Immature natural killer cell (primary cell): ENCODE results near the gene CXCL5. TPM values are rescaled to one million over a fixed set of nuclear protein-coding genes. Genes with fewer than 3 reads are reported as not detected.
"Not testable (repeated sequence)": the region's sequence is repeated elsewhere in the genome, so short reads cannot be mapped to it uniquely, and the experiment has no call there.

Source experiments
- DNase-seq, 3 donors: peaks; one replicate each; pipeline ENCODE4 v3.0.0; 2022; ENCODE audit warnings: mixed read lengths in 1 of 3
- H3K27ac Mint-ChIP-seq, 6 donors: one replicate each; pipeline ENCODE4 v1.8.0; 2020; ENCODE audit warnings: mixed read lengths in 6 of 6, mild to moderate bottlenecking in 5 of 6, inconsistent platforms in 4 of 6, moderate library complexity in 3 of 6
- H3K27me3 Mint-ChIP-seq, 3 donors: one replicate each; pipeline ENCODE4 v1.8.0; 2020 to 2021; ENCODE audit warnings: low read depth in 3 of 3, mild to moderate bottlenecking in 3 of 3, mixed read lengths in 3 of 3, moderate library complexity in 3 of 3, inconsistent platforms in 1 of 3
- H3K36me3 Mint-ChIP-seq, 3 donors: one replicate each; pipeline ENCODE4 v1.8.0; 2020; ENCODE audit warnings: mixed read lengths in 3 of 3, inconsistent platforms in 2 of 3, mild to moderate bottlenecking in 2 of 3
- H3K4me1 Mint-ChIP-seq, 2 donors: one replicate each; pipeline ENCODE4 v1.8.0; 2020; ENCODE audit warnings: inconsistent platforms in 2 of 2, mild to moderate bottlenecking in 2 of 2, mixed read lengths in 2 of 2, moderate library complexity in 1 of 2
- H3K4me3 Mint-ChIP-seq, 5 donors: one replicate each; pipeline ENCODE4 v1.8.0; 2020; ENCODE audit warnings: mild to moderate bottlenecking in 5 of 5, mixed read lengths in 5 of 5, inconsistent platforms in 3 of 5, moderate library complexity in 3 of 5
- H3K9me3 Mint-ChIP-seq, 6 donors: one replicate each; pipeline ENCODE4 v1.8.0; 2020; ENCODE audit warnings: mild to moderate bottlenecking in 6 of 6, mixed read lengths in 6 of 6, inconsistent platforms in 4 of 6, moderate library complexity in 3 of 6
- polyA plus RNA-seq, 3 donors: library from polyadenylated mRNA; unstranded; fragments of 300-500 nt; fragmentation: Illumina TruSeq; gene quantifications; one replicate each; pipeline ENCODE4 v1.2.3, GENCODE V29; 2021

Gene CXCL5
- polyA plus RNA-seq, 3 donors from 2014 or later: 0.41 to 0.76 TPM; not detected in 1

GRCh38 chr4:74006009-74006476 lies 7.6 kb upstream of the CXCL5 start:
- Mint-ChIP-seq H3K36me3 (no peaks in the 10 kb centered on the region), H3K9me3 (peaks cover 0 to 6% (median 1%) of the 10 kb centered on the region in 6 donors), H3K4me1 (no peaks in the 10 kb centered on the region), H3K27me3 (peaks cover 0 to 3% (median 0%) of the 10 kb centered on the region in 3 donors), H3K4me3 (no peak overlapping the region), H3K27ac (no peak overlapping the region)
- DNase-seq: no peak

- no peaks in the 10 kb centered on the region for H3K36me3 Mint-ChIP-seq
Observed at GRCh38 chr4:74005528-74005927, 7.1 kb upstream of the CXCL5 start.

GRCh38 chr4:74004668-74005067 lies 6.2 kb upstream of the CXCL5 start:
- no peak for DNase-seq
- peaks cover 0 to 5% (median 0%) of the 10 kb centered on the region in 3 donors for H3K27me3 Mint-ChIP-seq
- H3K4me1 Mint-ChIP-seq: no peaks in the 10 kb centered on the region
- H3K9me3 Mint-ChIP-seq: peaks cover 0 to 4% (median 0%) of the 10 kb centered on the region in 6 donors
- H3K36me3 Mint-ChIP-seq: no peaks in the 10 kb centered on the region
- no peak overlapping the region for H3K27ac Mint-ChIP-seq
- no peak overlapping the region for H3K4me3 Mint-ChIP-seq

More at GRCh38 chr4:74005528-74005927, 7.1 kb upstream of the CXCL5 start:
- Mint-ChIP-seq H3K27ac (no peak overlapping the region), H3K4me1 (no peaks in the 10 kb centered on the region), H3K27me3 (peaks cover 0 to 3% (median 0%) of the 10 kb centered on the region in 3 donors), H3K4me3 (no peak overlapping the region), H3K9me3 (peaks cover 0 to 4% (median under 1%) of the 10 kb centered on the region in 6 donors)
- no peak for DNase-seq

GRCh38 chr4:74000301-74000700 lies 1.8 kb upstream of the CXCL5 start:
- DNase-seq: no peak
- H3K27ac Mint-ChIP-seq: no peak overlapping the region
- H3K4me3 Mint-ChIP-seq: no peak overlapping the region
- H3K9me3 Mint-ChIP-seq: peaks cover 0 to 5% (median 1%) of the 10 kb centered on the region in 6 donors
- H3K4me1 Mint-ChIP-seq: no peaks in the 10 kb centered on the region
- no peaks in the 10 kb centered on the region for H3K36me3 Mint-ChIP-seq
- H3K27me3 Mint-ChIP-seq: peaks cover 0 to 4% (median 3%) of the 10 kb centered on the region in 3 donors

- H3K4me3 Mint-ChIP-seq: no peak overlapping the region
- H3K27ac Mint-ChIP-seq: no peak overlapping the region
- H3K4me1 Mint-ChIP-seq: no peaks in the 10 kb centered on the region
- H3K27me3 Mint-ChIP-seq: peaks cover 0 to 3% (median 2%) of the 10 kb centered on the region in 3 donors
- no peak for DNase-seq
- H3K36me3 Mint-ChIP-seq: no peaks in the 10 kb centered on the region
- H3K9me3 Mint-ChIP-seq: peaks cover 0 to 5% (median under 1%) of the 10 kb centered on the region in 6 donors
Observed at GRCh38 chr4:73992050-73992449, 6.4 kb downstream of the CXCL5 start.

- H3K36me3 Mint-ChIP-seq: no peaks in the 10 kb centered on the region
Observed at GRCh38 chr4:73991742-73992000, 6.8 kb downstream of the CXCL5 start.

GRCh38 chr4:73990988-73991741 lies 7.3 kb downstream of the CXCL5 start:
- H3K4me3 Mint-ChIP-seq: no peak overlapping the region
- no peak for DNase-seq
- H3K36me3 Mint-ChIP-seq: no peaks in the 10 kb centered on the region
- H3K27me3 Mint-ChIP-seq: peaks cover 0 to 3% (median 2%) of the 10 kb centered on the region in 3 donors
- H3K4me1 Mint-ChIP-seq: no peaks in the 10 kb centered on the region
- H3K9me3 Mint-ChIP-seq: peaks cover 0 to 5% (median under 1%) of the 10 kb centered on the region in 6 donors
- no peak overlapping the region for H3K27ac Mint-ChIP-seq

More at GRCh38 chr4:73991742-73992000, 6.8 kb downstream of the CXCL5 start:
- no peak for DNase-seq
- no peaks in the 10 kb centered on the region for H3K4me1 Mint-ChIP-seq
- no peak overlapping the region for H3K4me3 Mint-ChIP-seq
- no peak overlapping the region for H3K27ac Mint-ChIP-seq
- H3K9me3 Mint-ChIP-seq: peaks cover 0 to 5% (median under 1%) of the 10 kb centered on the region in 6 donors
- peaks cover 0 to 3% (median 2%) of the 10 kb centered on the region in 3 donors for H3K27me3 Mint-ChIP-seq

- H3K36me3 Mint-ChIP-seq: no peaks in the 10 kb centered on the region
- DNase-seq: no peak
- peaks cover 0 to 5% (median 1%) of the 10 kb centered on the region in 6 donors for H3K9me3 Mint-ChIP-seq
- peaks cover 0 to 3% (median 2%) of the 10 kb centered on the region in 3 donors for H3K27me3 Mint-ChIP-seq
- no peak overlapping the region for H3K27ac Mint-ChIP-seq
- no peak overlapping the region for H3K4me3 Mint-ChIP-seq
- H3K4me1 Mint-ChIP-seq: no peaks in the 10 kb centered on the region
Observed at GRCh38 chr4:73989928-73990327, 8.5 kb downstream of the CXCL5 start.

GRCh38 chr4:73989031-73989430 lies 9.4 kb downstream of the CXCL5 start:
- H3K27ac Mint-ChIP-seq: no peak overlapping the region
- H3K9me3 Mint-ChIP-seq: peaks cover 0 to 5% (median under 1%) of the 10 kb centered on the region in 6 donors
- no peaks in the 10 kb centered on the region for H3K36me3 Mint-ChIP-seq
- no peak for DNase-seq
- no peak overlapping the region for H3K4me3 Mint-ChIP-seq
- H3K27me3 Mint-ChIP-seq: peaks cover 0 to 3% (median 2%) of the 10 kb centered on the region in 3 donors
- no peaks in the 10 kb centered on the region for H3K4me1 Mint-ChIP-seq

GRCh38 chr4:73988061-73988460 lies 10.4 kb downstream of the CXCL5 start, which contains the start of gene PPBP:
PPBP (minus strand) TSS chr4:73988190; CDS start chr4:73988103, 87 bp downstream.
- H3K36me3 Mint-ChIP-seq: no peaks in the 10 kb centered on the region

GRCh38 chr4:73985528-73985852 lies 13.0 kb downstream of the CXCL5 start:
- no peak overlapping the region for H3K27ac Mint-ChIP-seq
- H3K4me1 Mint-ChIP-seq: no peaks in the 10 kb centered on the region
- H3K4me3 Mint-ChIP-seq: no peak overlapping the region
- peaks cover 0 to 3% (median 2%) of the 10 kb centered on the region in 3 donors for H3K27me3 Mint-ChIP-seq
- peaks cover 0 to 1% (median 0%) of the 10 kb centered on the region in 6 donors for H3K9me3 Mint-ChIP-seq
- H3K36me3 Mint-ChIP-seq: no peaks in the 10 kb centered on the region
- no peak for DNase-seq

More at GRCh38 chr4:73988061-73988460, 10.4 kb downstream of the CXCL5 start, which contains the start of gene PPBP:
- Mint-ChIP-seq H3K4me3 (no peak within 1 kb of the TSS), H3K4me1 (no peaks in the 10 kb centered on the region), H3K27me3 (peaks cover 0 to 3% (median 2%) of the 10 kb centered on the region in 3 donors), H3K9me3 (peaks cover 0 to 3% (median under 1%) of the 10 kb centered on the region in 6 donors), H3K27ac (no peak within 1 kb of the TSS)
- DNase-seq: no peak

GRCh38 chr4:73984736-73985527 lies 13.5 kb downstream of the CXCL5 start:
- H3K36me3 Mint-ChIP-seq: no peaks in the 10 kb centered on the region
- peaks cover 0 to 3% (median 2%) of the 10 kb centered on the region in 3 donors for H3K27me3 Mint-ChIP-seq
- no peaks in the 10 kb centered on the region for H3K4me1 Mint-ChIP-seq
- H3K9me3 Mint-ChIP-seq: peaks cover 0 to 2% (median 0%) of the 10 kb centered on the region in 6 donors
- no peak overlapping the region for H3K27ac Mint-ChIP-seq
- no peak for DNase-seq
- no peak overlapping the region for H3K4me3 Mint-ChIP-seq

GRCh38 chr4:73981175-73981574 lies 17.3 kb downstream of the CXCL5 start:
- H3K27me3 Mint-ChIP-seq, DNase-seq, H3K4me1 Mint-ChIP-seq: not testable (repeated sequence)

GRCh38 chr4:73979407-73979957 lies 19.0 kb downstream of the CXCL5 start:
- DNase-seq: no peak
- H3K4me3 Mint-ChIP-seq: no peak overlapping the region

More at GRCh38 chr4:73981175-73981574, 17.3 kb downstream of the CXCL5 start:
- not testable (repeated sequence) for H3K4me3 Mint-ChIP-seq, H3K9me3 Mint-ChIP-seq, H3K27ac Mint-ChIP-seq, H3K36me3 Mint-ChIP-seq

More at GRCh38 chr4:73979407-73979957, 19.0 kb downstream of the CXCL5 start:
- Mint-ChIP-seq H3K9me3 (peaks cover 0 to 15% (median 5%) of the 10 kb centered on the region in 6 donors), H3K4me1 (no peaks in the 10 kb centered on the region), H3K36me3 (no peaks in the 10 kb centered on the region), H3K27ac (no peak overlapping the region), H3K27me3 (no peaks in the 10 kb centered on the region)
